NCI-H187 treated with DMSO at 0.1 percent for 48 hours (cell line): ENCODE measurements around the gene TEP1.
"Not testable (repeated sequence)": the region's sequence is repeated elsewhere in the genome, so short reads cannot be mapped to it uniquely, and the experiment has no call there.

Source experiments
- DNase-seq: peaks from one replicate; lab custom pipeline; 2025; lab: John Stamatoyannopoulos, UW

TEP1 gene

GRCh38 chr14:20341032-20341431, 72.3 kb downstream of the TEP1 start:
- not testable (repeated sequence) for DNase-seq

GRCh38 chr14:20334017-20334416, 79.3 kb downstream of the TEP1 start:
- DNase-seq, result no peak

GRCh38 chr14:20333494-20333841, 79.8 kb downstream of the TEP1 start:
- no peak for DNase-seq

GRCh38 chr14:20332788-20333493, 80.4 kb downstream of the TEP1 start, which contains the start of gene CCNB1IP1:
CCNB1IP1 (minus strand) TSS chr14:20333279; CDS start chr14:20316523, 16,756 bp downstream.
- DNase-seq, result peak; percentile 76

GRCh38 chr14:20332431-20332787, 80.9 kb downstream of the TEP1 start:
- no peak for DNase-seq

- no peak for DNase-seq
Measured at GRCh38 chr14:20331053-20331613, 82.2 kb downstream of the TEP1 start.

- no peak for DNase-seq
Measured at GRCh38 chr14:20329355-20329754, 83.9 kb downstream of the TEP1 start.

GRCh38 chr14:20328705-20329104, 84.6 kb downstream of the TEP1 start:
- DNase-seq, result no peak

GRCh38 chr14:20327005-20327869, 86.1 kb downstream of the TEP1 start:
- DNase-seq, result no peak

GRCh38 chr14:20317720-20318119, 95.6 kb downstream of the TEP1 start:
- DNase-seq, result no peak
